Esophagus muscularis mucosa (tissue), 3 donors: ENCODE data around the gene SNRPE.

Experiments used
- CTCF ChIP-seq, 3 experiments: fragments of 200-600 bp in 2 of 3; fragments of 450-650 bp in 1 of 3; sonication (generic) in 2 of 3; IDR thresholded peaks; one replicate each; pipeline ENCODE4 v1.5.1; 2017 to 2019; ENCODE audit warnings: antibody characterized with exemption in 3 of 3, mild to moderate bottlenecking in 2 of 3, moderate library complexity in 1 of 3
- POLR2A ChIP-seq: fragments of 450-650 bp; IDR thresholded peaks from one replicate; pipeline ENCODE4 v1.6.1; 2017; ENCODE audit warnings: antibody characterized with exemption, moderate library complexity, mild to moderate bottlenecking, low read depth
- POLR2AphosphoS5 ChIP-seq, 2 donors: sonication (generic); formaldehyde crosslinking; IDR thresholded peaks; one replicate each; pipeline ENCODE4 v1.6.1; 2017; ENCODE audit warnings: antibody characterized with exemption in 2 of 2

GRCh38 chr1:203835476-203835875 lies 25.9 kb upstream of the SNRPE start:
- no peak for TF ChIP-seq CTCF (IDR thresholded peaks at IDR 0.05)
- TF ChIP-seq POLR2A, result no peak
- no peak for TF ChIP-seq POLR2AphosphoS5 (IDR thresholded peaks at IDR 0.05)
